Vagina (tissue), 2 donors: ENCODE data around the gene OGN. TPM values are rescaled to one million over a fixed set of nuclear protein-coding genes. Genes with fewer than 3 reads are reported as not detected.

Experiments
- DNase-seq, 2 donors: peaks; one replicate each; pipeline ENCODE4 v3.0.0-alpha.2; 2017; ENCODE audit errors: extremely low spot score in 2 of 2
- H3K27ac ChIP-seq: fragments of 200-600 bp; sonication (generic); one replicate; pipeline ENCODE4 v1.5.1; 2019
- H3K27me3 ChIP-seq: fragments of 200-600 bp; sonication (generic); one replicate; pipeline ENCODE4 v1.5.1; 2019
- H3K36me3 ChIP-seq, 2 donors: fragments of 200-600 bp; sonication (generic); one replicate each; pipeline ENCODE4 v1.5.1; 2017 to 2019
- H3K4me1 ChIP-seq: fragments of 200-600 bp; sonication (generic); one replicate; pipeline ENCODE4 v1.5.1; 2019
- H3K4me3 ChIP-seq, 2 donors: fragments of 200-600 bp; sonication (generic); 1 replicate in 1 of 2; 2 replicates in 1 of 2; pipeline ENCODE4 v1.5.1; 2016 to 2019
- H3K9me3 ChIP-seq: fragments of 200-600 bp; sonication (generic); one replicate; pipeline ENCODE4 v1.5.1; 2019
- CTCF ChIP-seq, 3 experiments: fragments of 450-650 bp in 2 of 3; fragments of 200-600 bp in 1 of 3; sonication (generic) in 1 of 3; IDR thresholded peaks; one replicate each; pipeline ENCODE4 v1.5.1; 2017 to 2019; ENCODE audit warnings: antibody characterized with exemption in 3 of 3, mild to moderate bottlenecking in 2 of 3, moderate library complexity in 2 of 3
- POLR2A ChIP-seq, 2 donors: fragments of 450-650 bp; IDR thresholded peaks; one replicate each; pipeline ENCODE4 v1.6.1; 2017; ENCODE audit warnings: antibody characterized with exemption in 2 of 2, mild to moderate bottlenecking in 2 of 2, moderate library complexity in 2 of 2
- POLR2AphosphoS5 ChIP-seq, 2 donors: sonication (generic); formaldehyde crosslinking; IDR thresholded peaks; one replicate each; pipeline ENCODE4 v1.9.0; 2017; ENCODE audit warnings: antibody characterized with exemption in 2 of 2, mild to moderate bottlenecking in 2 of 2, low read depth in 1 of 2; ENCODE audit not compliant: insufficient read depth in 1 of 2
- intact Hi-C: fragments of 100-400 bp; cut with DNase I; formaldehyde crosslinking; loops from one replicate; pipeline ENCODE4 v1.15.1; 2023
- total RNA-seq: library from RNA; depleted of rRNA; stranded (reverse); fragments of >200 nt; gene quantifications from one replicate; pipeline ENCODE4 v1.2.3, GENCODE V29; 2016

Gene OGN
- total RNA-seq, 1 donor from 2014 or later: 11.5 TPM

- no peak for DNase-seq
- Histone ChIP-seq H3K36me3 (no peaks in the 10 kb centered on the region), H3K4me1 (peaks cover 7% of the 10 kb centered on the region), H3K27ac (no peak overlapping the region), H3K9me3 (peaks cover 13% of the 10 kb centered on the region), H3K27me3 (no peaks in the 10 kb centered on the region), H3K4me3 (no peak overlapping the region)
- intact Hi-C loops: no loop called here
- TF ChIP-seq POLR2AphosphoS5 (IDR thresholded peaks at IDR 0.05; ENCODE audit: insufficient read depth in 1 of 2, low read depth in 1 of 2) (no peak), CTCF (IDR thresholded peaks at IDR 0.05) (no peak), POLR2A (IDR thresholded peaks at IDR 0.05) (no peak)
These were observed 51.3 kb downstream of the OGN start for GRCh38 chr9:92353051-92353450.

GRCh38 chr9:92350740-92351133, 53.6 kb downstream of the OGN start:
- no peak for DNase-seq
- peaks cover 7% of the 10 kb centered on the region for H3K4me1 ChIP-seq
- TF ChIP-seq CTCF (IDR thresholded peaks at IDR 0.05) (no peak), POLR2A (IDR thresholded peaks at IDR 0.05) (no peak), POLR2AphosphoS5 (IDR thresholded peaks at IDR 0.05; ENCODE audit: insufficient read depth in 1 of 2, low read depth in 1 of 2) (no peak)
- no peak overlapping the region for H3K4me3 ChIP-seq
- H3K9me3 ChIP-seq: peaks cover 6% of the 10 kb centered on the region
- intact Hi-C loops: no loop called here
- H3K27me3 ChIP-seq: no peaks in the 10 kb centered on the region
- no peaks in the 10 kb centered on the region for H3K36me3 ChIP-seq
- H3K27ac ChIP-seq: peak overlapping the region; percentile 80

GRCh38 chr9:92349771-92350739, 54.3 kb downstream of the OGN start:
- peaks cover 2% of the 10 kb centered on the region for H3K9me3 ChIP-seq
- H3K4me1 ChIP-seq: peaks cover 7% of the 10 kb centered on the region
- H3K27ac ChIP-seq: peak overlapping the region; percentile 80
- DNase-seq: no peak
- intact Hi-C loops: loop anchor here (5.0 kb wide), 1 partner anchor 82 kb away; no protein-coding TSS in a partner anchor
- no peaks in the 10 kb centered on the region for H3K36me3 ChIP-seq
- no peak for TF ChIP-seq POLR2A (IDR thresholded peaks at IDR 0.05)
- no peaks in the 10 kb centered on the region for H3K27me3 ChIP-seq
- H3K4me3 ChIP-seq: no peak overlapping the region

- intact Hi-C loops: loop anchor here (5.0 kb wide), 1 partner anchor 87 kb away; no protein-coding TSS in a partner anchor
- no peak overlapping the region for H3K27ac ChIP-seq
- no peak for DNase-seq
- no peaks in the 10 kb centered on the region for H3K27me3 ChIP-seq
- H3K4me1 ChIP-seq: peaks cover 1% of the 10 kb centered on the region
- H3K4me3 ChIP-seq: no peak overlapping the region
- no peaks in the 10 kb centered on the region for H3K9me3 ChIP-seq
- H3K36me3 ChIP-seq: no peaks in the 10 kb centered on the region
- no peak for TF ChIP-seq POLR2AphosphoS5 (IDR thresholded peaks at IDR 0.05; ENCODE audit: insufficient read depth in 1 of 2, low read depth in 1 of 2)
- TF ChIP-seq POLR2A (IDR thresholded peaks at IDR 0.05): no peak
- no peak for TF ChIP-seq CTCF (IDR thresholded peaks at IDR 0.05)
These were observed 58.8 kb downstream of the OGN start for GRCh38 chr9:92345582-92345981.

GRCh38 chr9:92342825-92343488, 61.4 kb downstream of the OGN start:
- no peak for DNase-seq
- no peaks in the 10 kb centered on the region for H3K36me3 ChIP-seq
- H3K27ac ChIP-seq: peak overlapping the region; percentile 63
- H3K4me3 ChIP-seq: no peak overlapping the region
- H3K4me1 ChIP-seq: no peaks in the 10 kb centered on the region
- H3K9me3 ChIP-seq: no peaks in the 10 kb centered on the region
- TF ChIP-seq POLR2AphosphoS5 (IDR thresholded peaks at IDR 0.05; ENCODE audit: insufficient read depth in 1 of 2, low read depth in 1 of 2): no peak
- no peak for TF ChIP-seq POLR2A (IDR thresholded peaks at IDR 0.05)
- TF ChIP-seq CTCF (IDR thresholded peaks at IDR 0.05): peak in 2 of 3 experiments; percentile 40 to 47
- H3K27me3 ChIP-seq: no peaks in the 10 kb centered on the region
- intact Hi-C loops: loop anchor here (5.0 kb wide), 1 partner anchor 289 kb away; no protein-coding TSS in a partner anchor
